Measurements from ENCODE around the gene TDRD10.
A peak's percentile ranks its signal among the peaks of the same experiment; 100 is the strongest.

TDRD10 gene

GRCh38 chr1:154550657-154551056 is 48.6 kb downstream of the TDRD10 start:
- H3K4me3 ChIP-seq (ENCODE audit: low read depth, low read length): no peak overlapping the region
- peaks cover 66% of the 10 kb centered on the region for H3K36me3 ChIP-seq
- no peaks in the 10 kb centered on the region for H3K9me3 ChIP-seq
- peaks cover 11% of the 10 kb centered on the region; the same call in 1 of the 2 replicates for H3K4me1 ChIP-seq
- no peak for TF ChIP-seq CTCF (IDR thresholded peaks at IDR 0.05; ENCODE audit: low read depth, low read length)
- no peak for DNase-seq
- H3K27me3 ChIP-seq: no peaks in the 10 kb centered on the region

DNA sequence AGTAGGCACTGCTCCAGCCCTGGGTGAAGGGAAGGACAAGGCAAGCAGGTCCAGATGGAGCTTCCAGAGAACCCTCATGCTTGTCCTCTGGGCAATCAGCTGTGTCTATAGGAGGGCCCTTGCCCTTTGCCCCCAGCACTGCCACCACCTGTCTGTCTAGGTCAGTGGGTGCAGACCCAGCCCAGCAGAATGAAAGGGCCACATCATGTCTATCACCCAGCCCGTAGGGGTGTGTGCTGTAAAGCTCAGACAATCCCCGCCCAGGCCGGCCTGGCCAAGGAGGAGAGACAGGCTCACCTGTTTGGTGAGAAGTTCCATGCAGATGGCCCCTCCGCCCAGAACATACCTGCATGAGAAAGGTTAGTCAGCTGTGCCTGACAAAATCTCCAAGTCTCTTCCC is 49.5 kb downstream of the TDRD10 start:
- TF ChIP-seq CTCF (IDR thresholded peaks at IDR 0.05; ENCODE audit: low read depth, low read length): no peak
- Histone ChIP-seq H3K4me3 (ENCODE audit: low read depth, low read length) (no peak overlapping the region), H3K4me1 (peaks cover 11% of the 10 kb centered on the region; the same call in 1 of the 2 replicates), H3K9me3 (no peaks in the 10 kb centered on the region), H3K27me3 (no peaks in the 10 kb centered on the region), H3K36me3 (peaks cover 66% of the 10 kb centered on the region)
- DNase-seq: no peak

- no peak for DNase-seq
- peaks cover 8% of the 10 kb centered on the region; the same call in 1 of the 2 replicates for H3K4me1 ChIP-seq
- no peaks in the 10 kb centered on the region for H3K27me3 ChIP-seq
- peaks cover 66% of the 10 kb centered on the region for H3K36me3 ChIP-seq
- TF ChIP-seq CTCF (IDR thresholded peaks at IDR 0.05; ENCODE audit: low read depth, low read length): no peak
- H3K9me3 ChIP-seq: no peaks in the 10 kb centered on the region
- H3K4me3 ChIP-seq (ENCODE audit: low read depth, low read length): no peak overlapping the region
Observed at GRCh38 chr1:154552036-154552435, 50.0 kb downstream of the TDRD10 start.

DNA sequence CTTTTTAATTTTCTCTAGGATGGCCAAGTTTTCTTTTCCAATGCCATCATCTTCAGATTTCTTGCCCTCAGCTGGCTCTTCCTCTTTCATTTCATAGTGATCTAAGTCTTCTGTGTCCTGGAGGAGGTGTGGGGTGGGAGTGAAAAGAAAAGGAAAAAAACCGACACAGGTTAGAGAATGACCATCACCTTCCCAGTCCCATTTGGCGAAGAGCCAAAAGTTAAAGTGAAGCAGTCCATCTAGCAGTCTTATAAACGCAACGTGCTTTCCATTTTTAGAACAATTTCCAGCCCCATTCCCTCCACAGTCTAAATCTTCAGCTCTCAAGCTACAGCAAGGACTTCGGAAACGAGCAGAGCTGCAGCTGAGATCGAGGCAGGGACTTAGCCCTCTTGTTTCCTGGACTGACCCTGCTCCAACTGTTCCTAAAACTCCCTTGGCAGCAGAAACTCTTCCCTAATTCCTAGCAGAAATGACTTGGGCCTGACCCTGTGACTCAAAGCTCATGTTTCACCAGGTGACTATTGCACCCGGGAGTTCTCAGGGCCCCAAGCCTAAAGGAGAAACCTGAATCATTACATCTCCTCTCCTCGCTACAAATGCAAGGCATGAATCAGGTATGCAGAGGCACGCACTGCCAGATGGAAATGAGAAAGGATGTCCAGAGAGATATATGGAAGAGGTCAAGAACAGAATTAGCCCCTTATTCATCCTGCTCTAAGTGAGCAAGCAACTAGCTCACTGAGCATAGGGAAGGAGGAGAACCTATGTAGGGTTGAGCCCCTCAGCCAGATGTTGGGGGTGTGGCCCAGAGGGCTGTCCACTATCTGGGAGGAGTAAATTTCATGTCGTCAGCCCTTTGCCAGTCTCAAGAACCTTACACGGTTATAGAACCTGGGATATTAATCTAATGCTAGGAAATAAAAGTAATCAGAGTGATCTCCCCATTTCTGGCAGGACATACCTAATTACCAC is 51.3 kb downstream of the TDRD10 start:
- Histone ChIP-seq H3K4me3 (ENCODE audit: low read depth, low read length) (no peak overlapping the region), H3K36me3 (peaks cover 66% of the 10 kb centered on the region), H3K27me3 (no peaks in the 10 kb centered on the region), H3K4me1 (no peaks in the 10 kb centered on the region), H3K9me3 (no peaks in the 10 kb centered on the region)
- no peak for TF ChIP-seq CTCF (IDR thresholded peaks at IDR 0.05; ENCODE audit: low read depth, low read length)
- DNase-seq: no peak

DNA sequence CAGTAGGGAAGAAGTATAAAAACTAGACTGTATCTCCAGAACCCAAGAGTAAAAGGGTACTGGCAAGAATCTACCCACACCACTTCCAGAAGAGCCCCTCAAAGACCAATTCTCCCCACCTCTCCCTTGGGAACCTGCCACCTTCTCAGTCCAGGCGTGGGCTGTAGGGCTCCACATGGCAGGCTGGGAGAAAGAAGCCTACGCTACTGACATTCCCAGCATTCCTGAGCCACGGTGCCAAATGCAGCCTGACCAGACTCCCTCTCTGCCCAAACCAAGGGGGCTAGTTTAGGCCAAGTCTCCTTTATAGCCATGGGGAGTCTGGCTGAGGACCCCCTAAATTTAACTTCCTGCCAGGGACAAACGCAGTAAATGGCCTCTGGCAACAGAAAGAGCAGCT is 54.4 kb downstream of the TDRD10 start:
- H3K27me3 ChIP-seq: no peaks in the 10 kb centered on the region
- no peak for DNase-seq
- peak overlapping the region; percentile 87 for H3K4me3 ChIP-seq (ENCODE audit: low read depth, low read length)
- peaks cover 2% of the 10 kb centered on the region; the same call in 1 of the 2 replicates for H3K4me1 ChIP-seq
- TF ChIP-seq CTCF (IDR thresholded peaks at IDR 0.05; ENCODE audit: low read depth, low read length): no peak
- H3K9me3 ChIP-seq: no peaks in the 10 kb centered on the region
- H3K36me3 ChIP-seq: peaks cover 43% of the 10 kb centered on the region

All from BE2C (cell line).